Measurements from ENCODE around the gene TUBA1C.
A peak's percentile ranks its signal among the peaks of the same experiment; 100 is the strongest.
"Not testable (repeated sequence)": the region's sequence is repeated elsewhere in the genome, so short reads cannot be mapped to it uniquely, and the experiment has no call there.

The TUBA1C gene

GRCh38 chr12:49233842-49234526 is 30.9 kb upstream of the TUBA1C start:
- TF ChIP-seq POLR2A (IDR thresholded peaks at IDR 0.05; ENCODE audit: low read depth, low read length): no peak
- DNase-seq (ENCODE audit: insufficient read length, low spot score) (no peak), FAIRE-seq (no peak)

GRCh38 chr12:49236423-49236822 is 28.5 kb upstream of the TUBA1C start:
- no peak for TF ChIP-seq POLR2A (IDR thresholded peaks at IDR 0.05; ENCODE audit: low read depth, low read length)
- DNase-seq (ENCODE audit: insufficient read length, low spot score) (no peak), FAIRE-seq (no peak)

- TF ChIP-seq POLR2A (IDR thresholded peaks at IDR 0.05; ENCODE audit: low read depth, low read length): no peak
- FAIRE-seq: no peak
- no peak for DNase-seq (ENCODE audit: insufficient read length, low spot score)
These were observed 21.3 kb upstream of the TUBA1C start for GRCh38 chr12:49243631-49244030.

GRCh38 chr12:49244176-49244575 is 20.7 kb upstream of the TUBA1C start:
- DNase-seq (ENCODE audit: insufficient read length, low spot score): no peak
- TF ChIP-seq POLR2A (IDR thresholded peaks at IDR 0.05; ENCODE audit: low read depth, low read length): no peak
- no peak for FAIRE-seq

- no peak for TF ChIP-seq POLR2A (IDR thresholded peaks at IDR 0.05; ENCODE audit: low read depth, low read length)
- FAIRE-seq (no peak), DNase-seq (ENCODE audit: insufficient read length, low spot score) (no peak)
These were observed 13.5 kb upstream of the TUBA1C start for GRCh38 chr12:49251357-49251756.

GRCh38 chr12:49253033-49253623 is 11.8 kb upstream of the TUBA1C start:
- no peak for DNase-seq (ENCODE audit: insufficient read length, low spot score)
- peak; percentile 58 for FAIRE-seq
- no peak for TF ChIP-seq POLR2A (IDR thresholded peaks at IDR 0.05; ENCODE audit: low read depth, low read length)

GRCh38 chr12:49255456-49255855 is 9.4 kb upstream of the TUBA1C start:
- FAIRE-seq; DNase-seq (ENCODE audit: insufficient read length, low spot score): not testable (repeated sequence)

GRCh38 chr12:49255857-49256637 is 8.8 kb upstream of the TUBA1C start:
- DNase-seq (ENCODE audit: insufficient read length, low spot score) (no peak), FAIRE-seq (no peak)
- no peak for TF ChIP-seq POLR2A (IDR thresholded peaks at IDR 0.05; ENCODE audit: low read depth, low read length)

GRCh38 chr12:49257508-49258184 is 7.2 kb upstream of the TUBA1C start:
- FAIRE-seq; DNase-seq (ENCODE audit: insufficient read length, low spot score): not testable (repeated sequence)

- no peak for TF ChIP-seq POLR2A (IDR thresholded peaks at IDR 0.05; ENCODE audit: low read depth, low read length)
- no peak for FAIRE-seq
- no peak for DNase-seq (ENCODE audit: insufficient read length, low spot score)
These were observed 5.4 kb upstream of the TUBA1C start for GRCh38 chr12:49259452-49259851.

- no peak for DNase-seq (ENCODE audit: insufficient read length, low spot score)
- TF ChIP-seq POLR2A (IDR thresholded peaks at IDR 0.05; ENCODE audit: low read depth, low read length): no peak
- FAIRE-seq: no peak
These were observed 4.7 kb upstream of the TUBA1C start for GRCh38 chr12:49260166-49260565.

GRCh38 chr12:49260571-49261363 is 4.1 kb upstream of the TUBA1C start:
- DNase-seq (ENCODE audit: insufficient read length, low spot score): no peak
- TF ChIP-seq POLR2A (IDR thresholded peaks at IDR 0.05; ENCODE audit: low read depth, low read length): no peak
- FAIRE-seq: no peak

- TF ChIP-seq POLR2A (IDR thresholded peaks at IDR 0.05; ENCODE audit: low read depth, low read length): no peak
- DNase-seq (ENCODE audit: insufficient read length, low spot score) (no peak), FAIRE-seq (no peak)
These were observed 3.2 kb upstream of the TUBA1C start for GRCh38 chr12:49261721-49262120.

- DNase-seq (ENCODE audit: insufficient read length, low spot score) (no peak), FAIRE-seq (no peak)
- TF ChIP-seq POLR2A (IDR thresholded peaks at IDR 0.05; ENCODE audit: low read depth, low read length): no peak
These were observed 1.5 kb upstream of the TUBA1C start for GRCh38 chr12:49263400-49263763.

Data from H54 (cell line).